ENCODE measurements around the gene MAML2.

Gene MAML2

GRCh38 chr11:96328395-96329010, 14.5 kb downstream of the MAML2 start:
- no peaks in the 10 kb centered on the region for H3K9me3 ChIP-seq
- no peaks in the 10 kb centered on the region for H3K27me3 ChIP-seq
- no peaks in the 10 kb centered on the region for H3K36me3 ChIP-seq
- H3K27ac ChIP-seq, result no peak overlapping the region
- no peak for TF ChIP-seq CTCF (IDR thresholded peaks at IDR 0.05)
- H3K4me1 ChIP-seq (ENCODE audit: control insufficient read depth in 1 of 2, insufficient read depth in 1 of 2, low read depth in 1 of 2, low read length in 1 of 2), result peaks cover 17 to 28% of the 10 kb centered on the region in 2 experiments
- H3K4me3 ChIP-seq (ENCODE audit: low read depth in 1 of 2, low read length in 1 of 2), result no peak overlapping the region

GRCh38 chr11:96326959-96327358, 16.0 kb downstream of the MAML2 start:
- TF ChIP-seq CTCF (IDR thresholded peaks at IDR 0.05), result no peak
- no peak overlapping the region for H3K4me3 ChIP-seq (ENCODE audit: low read depth in 1 of 2, low read length in 1 of 2)
- no peaks in the 10 kb centered on the region for H3K9me3 ChIP-seq
- H3K27ac ChIP-seq, result no peak overlapping the region
- H3K27me3 ChIP-seq, result no peaks in the 10 kb centered on the region
- H3K4me1 ChIP-seq (ENCODE audit: control insufficient read depth in 1 of 2, insufficient read depth in 1 of 2, low read depth in 1 of 2, low read length in 1 of 2), result peaks cover 10 to 18% of the 10 kb centered on the region in 2 experiments
- H3K36me3 ChIP-seq, result no peaks in the 10 kb centered on the region

GRCh38 chr11:96324912-96325311, 18.1 kb downstream of the MAML2 start:
- H3K27me3 ChIP-seq, result no peaks in the 10 kb centered on the region
- TF ChIP-seq CTCF (IDR thresholded peaks at IDR 0.05), result no peak
- H3K4me3 ChIP-seq (ENCODE audit: low read depth in 1 of 2, low read length in 1 of 2), result no peak overlapping the region
- no peaks in the 10 kb centered on the region for H3K9me3 ChIP-seq
- peaks cover 0 to 4% of the 10 kb centered on the region in 2 experiments for H3K4me1 ChIP-seq (ENCODE audit: control insufficient read depth in 1 of 2, insufficient read depth in 1 of 2, low read depth in 1 of 2, low read length in 1 of 2)
- no peak overlapping the region for H3K27ac ChIP-seq
- no peaks in the 10 kb centered on the region for H3K36me3 ChIP-seq

- Histone ChIP-seq H3K4me3 (ENCODE audit: low read depth in 1 of 2, low read length in 1 of 2) (no peak overlapping the region), H3K4me1 (ENCODE audit: control insufficient read depth in 1 of 2, insufficient read depth in 1 of 2, low read depth in 1 of 2, low read length in 1 of 2) (peaks cover 0 to 4% of the 10 kb centered on the region in 2 experiments), H3K9me3 (no peaks in the 10 kb centered on the region), H3K27ac (no peak overlapping the region), H3K36me3 (no peaks in the 10 kb centered on the region), H3K27me3 (no peaks in the 10 kb centered on the region)
- no peak for TF ChIP-seq CTCF (IDR thresholded peaks at IDR 0.05)
Observed at GRCh38 chr11:96323642-96323985, 19.4 kb downstream of the MAML2 start.

- TF ChIP-seq CTCF (IDR thresholded peaks at IDR 0.05), result no peak
- peaks cover 0 to 4% of the 10 kb centered on the region in 2 experiments for H3K4me1 ChIP-seq (ENCODE audit: control insufficient read depth in 1 of 2, insufficient read depth in 1 of 2, low read depth in 1 of 2, low read length in 1 of 2)
- H3K27ac ChIP-seq, result no peak overlapping the region
Observed at GRCh38 chr11:96322775-96323641, 20.0 kb downstream of the MAML2 start.

More at GRCh38 chr11:96322775-96323641, 20.0 kb downstream of the MAML2 start:
- no peaks in the 10 kb centered on the region for H3K9me3 ChIP-seq
- no peaks in the 10 kb centered on the region for H3K27me3 ChIP-seq
- H3K4me3 ChIP-seq (ENCODE audit: low read depth in 1 of 2, low read length in 1 of 2), result no peak overlapping the region
- no peaks in the 10 kb centered on the region for H3K36me3 ChIP-seq
